Transverse colon (tissue), 4 donors: ENCODE results near the gene NES. TPM values are rescaled to one million over a fixed set of nuclear protein-coding genes. Genes with fewer than 3 reads are reported as not detected.
"Not testable (repeated sequence)": the region's sequence is repeated elsewhere in the genome, so short reads cannot be mapped to it uniquely, and the experiment has no call there.

Experiments used
- DNase-seq: peaks from one replicate; pipeline ENCODE4 v3.0.0-alpha.2; 2019
- H3K27ac ChIP-seq, 4 donors: fragments of 200-600 bp; sonication (generic); 2 replicates each; pipeline ENCODE4 v1.5.1; 2016 to 2018; ENCODE audit warnings: inconsistent platforms in 4 of 4
- H3K27me3 ChIP-seq: fragments of 200-600 bp; sonication (generic); 2 replicates; pipeline ENCODE4 v1.5.1; 2017; ENCODE audit warnings: inconsistent platforms
- H3K36me3 ChIP-seq, 4 donors: fragments of 200-600 bp; sonication (generic); 2 replicates each; pipeline ENCODE4 v1.5.1; 2017 to 2019; ENCODE audit warnings: inconsistent platforms in 4 of 4
- H3K4me1 ChIP-seq, 4 donors: fragments of 200-600 bp; sonication (generic); 2 replicates each; pipeline ENCODE4 v1.5.1; 2017 to 2020; ENCODE audit warnings: inconsistent platforms in 4 of 4
- H3K4me3 ChIP-seq, 4 donors: fragments of 200-600 bp; sonication (generic); 1 replicate in 1 of 4; 2 replicates in 3 of 4; pipeline versions ENCODE4 v1.5.1 to v1.6.1; 2017 to 2019; ENCODE audit warnings: inconsistent platforms in 4 of 4
- H3K9me3 ChIP-seq, 2 donors: fragments of 200-600 bp; sonication (generic); 2 replicates each; pipeline ENCODE4 v1.5.1; 2017 to 2019; ENCODE audit warnings: inconsistent platforms in 2 of 2
- EP300 ChIP-seq: sonication (generic); formaldehyde crosslinking; IDR thresholded peaks from one replicate; pipeline ENCODE4 v1.6.1; 2017; ENCODE audit warnings: antibody characterized with exemption, low read depth
- POLR2A ChIP-seq: fragments of 450-650 bp; IDR thresholded peaks from one replicate; pipeline ENCODE4 v1.6.1; 2016; ENCODE audit warnings: antibody characterized with exemption, mild to moderate bottlenecking, moderate library complexity
- POLR2AphosphoS5 ChIP-seq, 3 donors: sonication (generic); formaldehyde crosslinking; IDR thresholded peaks; one replicate each; pipeline ENCODE4 v1.6.1; 2016; ENCODE audit warnings: antibody characterized with exemption in 3 of 3
- WGBS, 2 donors: methylation state at CpG; one replicate each; pipeline ENCODE4 v1.1.5; 2018; ENCODE audit warnings: low coverage in 1 of 2; 5-methylcytosine and 5-hydroxymethylcytosine counted together
- in situ Hi-C, 4 donors: fragments of 200-750 bp; cut with MboI; loops; one replicate each; pipeline versions ENCODE4 v1.15.0 to v1.15.1; 2017; ENCODE audit warnings: low sequenced_read_pairs in 3 of 4, low pct_ligation_motif_present in 1 of 4, low pct_unique_long_range_greater_than_20kb in 1 of 4
- intact Hi-C: fragments of 100-400 bp; cut with DNase I; formaldehyde crosslinking; loops from one replicate; pipeline ENCODE4 v1.15.1; 2023; ENCODE audit warnings: low total_unique reads
- total RNA-seq, 4 donors: library from RNA; depleted of rRNA; stranded (reverse); fragments of >200 nt; gene quantifications; one replicate each; pipeline ENCODE4 v1.1.0, GENCODE V29; 2016
- TF ChIP-seq, protein P1 (sequence below), 5 experiments: fragments of 200-600 bp in 3 of 5; fragments of 450-650 bp in 2 of 5; sonication (generic) in 3 of 5; IDR thresholded peaks; 1 replicate in 2 of 5; 2 replicates in 3 of 5; pipeline ENCODE4 v1.5.1; 2016 to 2017; ENCODE audit warnings: antibody characterized with exemption in 5 of 5, inconsistent platforms in 3 of 5, mild to moderate bottlenecking in 2 of 5, moderate library complexity in 1 of 5

Gene NES
- total RNA-seq, 4 donors from 2014 or later = 3.3 to 15.5 (median 5.5) TPM

DNA sequence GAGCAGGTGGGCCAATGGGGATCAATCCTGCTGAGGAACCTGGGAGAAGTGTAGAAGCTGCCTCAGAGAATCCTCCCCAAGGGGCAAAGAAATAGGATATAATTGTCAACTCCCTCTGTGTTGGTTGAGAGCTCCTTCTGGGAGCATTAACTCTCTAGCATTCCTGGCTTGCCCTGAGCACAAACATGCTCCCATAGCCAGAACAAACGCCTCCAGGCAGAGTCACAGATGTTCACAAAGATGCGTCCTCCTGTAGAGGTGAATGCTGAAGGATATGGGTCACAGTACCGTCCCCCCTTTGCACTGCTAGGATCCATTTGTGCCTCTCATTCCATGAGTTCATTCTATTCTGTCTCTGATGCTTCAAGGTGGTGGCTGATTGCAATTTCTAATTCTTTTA, 44.9 kb downstream of the NES start:
- intact Hi-C loops = no loop called here
- DNase-seq = no peak
- Histone ChIP-seq H3K36me3 (no peaks in the 10 kb centered on the region), H3K27me3 (peaks cover 89% of the 10 kb centered on the region), H3K4me1 (no peaks in the 10 kb centered on the region), H3K27ac (no peak overlapping the region), H3K4me3 (no peak overlapping the region), H3K9me3 (no peaks in the 10 kb centered on the region)
- in situ Hi-C loops = no loop called here
- TF ChIP-seq POLR2A (no peak), POLR2AphosphoS5 (IDR thresholded peaks at IDR 0.05) (no peak), EP300 (no peak)
- TF ChIP-seq, protein P1, sequence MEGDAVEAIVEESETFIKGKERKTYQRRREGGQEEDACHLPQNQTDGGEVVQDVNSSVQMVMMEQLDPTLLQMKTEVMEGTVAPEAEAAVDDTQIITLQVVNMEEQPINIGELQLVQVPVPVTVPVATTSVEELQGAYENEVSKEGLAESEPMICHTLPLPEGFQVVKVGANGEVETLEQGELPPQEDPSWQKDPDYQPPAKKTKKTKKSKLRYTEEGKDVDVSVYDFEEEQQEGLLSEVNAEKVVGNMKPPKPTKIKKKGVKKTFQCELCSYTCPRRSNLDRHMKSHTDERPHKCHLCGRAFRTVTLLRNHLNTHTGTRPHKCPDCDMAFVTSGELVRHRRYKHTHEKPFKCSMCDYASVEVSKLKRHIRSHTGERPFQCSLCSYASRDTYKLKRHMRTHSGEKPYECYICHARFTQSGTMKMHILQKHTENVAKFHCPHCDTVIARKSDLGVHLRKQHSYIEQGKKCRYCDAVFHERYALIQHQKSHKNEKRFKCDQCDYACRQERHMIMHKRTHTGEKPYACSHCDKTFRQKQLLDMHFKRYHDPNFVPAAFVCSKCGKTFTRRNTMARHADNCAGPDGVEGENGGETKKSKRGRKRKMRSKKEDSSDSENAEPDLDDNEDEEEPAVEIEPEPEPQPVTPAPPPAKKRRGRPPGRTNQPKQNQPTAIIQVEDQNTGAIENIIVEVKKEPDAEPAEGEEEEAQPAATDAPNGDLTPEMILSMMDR (IDR thresholded peaks at IDR 0.05) = no peak
- 58% methylated on average over 3 of the region's 3 CpGs; no CpG with 5 or more reads in 1 of the 2 donors for WGBS, 2 donors

DNA sequence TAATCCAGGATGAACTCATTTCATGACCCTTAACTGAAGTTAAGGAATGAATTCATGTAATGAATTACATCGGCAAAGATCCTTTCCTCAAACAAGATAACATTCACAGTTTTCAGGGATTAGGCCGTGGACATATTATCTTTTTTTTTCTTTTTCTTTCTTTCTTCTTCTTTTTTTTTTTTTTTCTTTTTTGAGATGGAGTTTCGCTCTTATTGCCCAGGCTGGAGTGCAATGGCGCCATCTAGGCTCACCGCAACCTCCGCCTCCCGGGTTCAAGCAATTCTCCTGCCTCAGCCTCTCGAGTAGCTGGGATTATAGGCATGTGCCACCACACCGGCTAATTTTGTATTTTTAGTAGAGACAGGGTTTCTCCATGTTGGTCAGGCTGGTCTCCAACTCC, 46.1 kb downstream of the NES start:
- in situ Hi-C loops, H3K9me3 ChIP-seq, H3K36me3 ChIP-seq, DNase-seq, intact Hi-C loops, H3K4me3 ChIP-seq, H3K4me1 ChIP-seq, H3K27ac ChIP-seq: not testable (repeated sequence)
- WGBS, 2 donors = 60 to 61% methylated on average over 9 of the region's 9 CpGs
- H3K27me3 ChIP-seq = peaks cover 91% of the 10 kb centered on the region

DNA sequence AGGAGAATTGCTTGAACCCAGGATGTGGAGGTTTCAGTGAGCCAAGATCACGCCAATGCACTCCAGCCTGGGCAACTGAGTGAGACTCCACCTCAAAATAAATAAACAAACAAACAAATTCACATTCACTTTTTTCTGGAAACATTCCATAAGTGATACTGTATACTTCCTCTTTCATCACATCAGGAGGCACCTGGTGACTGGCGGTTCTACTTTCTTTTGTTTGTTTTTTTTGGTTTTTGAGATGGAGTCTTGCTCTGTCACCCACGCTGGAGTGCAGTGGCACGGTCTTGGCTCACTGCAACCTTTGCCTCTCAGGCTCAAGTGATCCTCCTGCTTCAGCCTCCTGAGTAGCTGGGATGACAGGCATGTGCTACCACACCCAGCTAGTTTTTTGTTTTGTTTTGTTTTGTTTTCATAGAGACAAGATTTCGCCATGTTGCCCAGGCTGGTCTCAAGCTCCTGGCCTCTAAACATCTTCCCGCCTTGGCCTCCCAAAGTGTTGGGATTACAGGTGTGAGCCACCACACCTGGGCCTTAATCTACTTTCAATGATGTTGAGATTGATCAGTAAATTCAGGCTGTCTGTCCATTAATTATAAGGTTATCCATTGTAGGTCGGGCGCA, 47.3 kb downstream of the NES start:
- TF ChIP-seq POLR2A = no peak
- no peak for TF ChIP-seq EP300
- TF ChIP-seq, protein P1 (IDR thresholded peaks at IDR 0.05) = no peak
- TF ChIP-seq POLR2AphosphoS5 (IDR thresholded peaks at IDR 0.05) = no peak
- Histone ChIP-seq H3K4me3 (no peak overlapping the region), H3K27me3 (peaks cover 92% of the 10 kb centered on the region), H3K36me3 (no peaks in the 10 kb centered on the region), H3K9me3 (no peaks in the 10 kb centered on the region), H3K27ac (no peak overlapping the region), H3K4me1 (peaks cover 8 to 12% (median 10%) of the 10 kb centered on the region in 4 donors)
- in situ Hi-C loops = no loop called here
- DNase-seq = no peak
- WGBS, 2 donors = 52 to 58% methylated on average over 6 to 8 of the region's 8 CpGs
- intact Hi-C loops = no loop called here

DNA sequence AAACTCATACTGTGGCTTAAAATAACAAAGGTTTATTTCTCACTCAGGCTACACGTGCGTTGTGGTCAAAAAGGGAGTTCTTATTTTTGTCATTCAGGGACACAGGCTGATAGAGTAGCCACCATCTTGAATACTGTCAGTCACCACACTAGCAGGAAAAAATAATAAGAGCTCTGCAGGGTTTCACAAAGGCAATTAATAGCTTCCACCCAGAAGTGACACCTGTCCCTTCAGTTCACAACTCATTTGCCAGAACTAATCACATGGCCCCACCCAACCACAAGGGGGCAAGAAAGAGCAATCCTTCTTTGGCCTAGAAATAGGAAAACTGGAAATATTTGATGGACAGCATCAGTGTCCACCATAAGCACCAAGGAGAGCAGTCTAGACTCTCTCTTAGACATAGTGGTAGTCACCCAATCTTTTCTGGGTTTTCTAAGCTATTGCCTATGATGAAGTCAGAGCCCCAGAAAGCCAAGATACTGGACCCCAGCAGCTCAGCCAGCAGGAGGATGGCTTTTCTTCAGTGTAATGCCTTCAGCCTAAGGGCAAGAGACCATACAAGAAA, 49.8 kb downstream of the NES start:
- Histone ChIP-seq H3K27me3 (peaks cover 93% of the 10 kb centered on the region), H3K9me3 (no peaks in the 10 kb centered on the region), H3K4me3 (no peak overlapping the region), H3K36me3 (no peaks in the 10 kb centered on the region), H3K4me1 (peaks cover 16 to 25% (median 22%) of the 10 kb centered on the region in 4 donors), H3K27ac (no peak overlapping the region)
- in situ Hi-C loops = no loop called here
- intact Hi-C loops = no loop called here
- peak; percentile 36 for DNase-seq
- TF ChIP-seq EP300 (no peak), POLR2AphosphoS5 (IDR thresholded peaks at IDR 0.05) (no peak), POLR2A (no peak)
- TF ChIP-seq, protein P1 (IDR thresholded peaks at IDR 0.05) = peak; percentile 54 to 64 (median 62)
- 51 to 60% methylated on average over 1 to 2 of the region's 2 CpGs for WGBS, 2 donors

DNA sequence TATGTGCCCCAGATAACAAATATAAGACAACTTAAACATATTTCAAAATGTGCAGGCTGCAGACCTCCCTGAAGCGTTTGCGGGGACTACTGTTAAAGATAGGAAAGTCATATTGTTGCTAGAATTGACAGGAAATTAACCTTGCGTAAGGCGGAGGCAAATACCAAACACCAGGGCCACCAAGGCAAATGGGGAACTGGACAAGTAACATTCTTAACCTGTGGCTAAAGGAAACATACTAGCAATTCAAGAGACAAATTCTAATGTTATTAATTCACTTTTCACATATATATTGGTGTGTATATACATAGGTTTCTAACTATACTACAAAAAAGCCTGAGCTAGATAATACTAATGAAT, 51.1 kb downstream of the NES start:
- DNase-seq = no peak
- TF ChIP-seq, protein P1 (IDR thresholded peaks at IDR 0.05) = peak in 1 of 5 experiments; percentile 12
- TF ChIP-seq POLR2A = no peak
- Histone ChIP-seq H3K36me3 (no peaks in the 10 kb centered on the region), H3K27ac (no peak overlapping the region), H3K9me3 (no peaks in the 10 kb centered on the region), H3K4me3 (no peak overlapping the region), H3K27me3 (peaks cover 91% of the 10 kb centered on the region), H3K4me1 (peaks cover 16 to 25% (median 22%) of the 10 kb centered on the region in 4 donors)
- intact Hi-C loops = no loop called here
- in situ Hi-C loops = no loop called here
- 37 to 47% methylated on average over 4 of the region's 4 CpGs for WGBS, 2 donors
